Heart left ventricle (tissue), 13 donors: ENCODE measurements around the gene STRIP1.

ENCODE experiments used
- POLR2A ChIP-seq, 2 donors: fragments of 450-650 bp; IDR thresholded peaks; one replicate each; pipeline ENCODE4 v1.6.1; 2017; ENCODE audit warnings: antibody characterized with exemption in 2 of 2, mild to moderate bottlenecking in 2 of 2, moderate library complexity in 2 of 2
- TF ChIP-seq, protein P1 (sequence below), 12 donors: fragments of 200-600 bp; sonication (generic) in 4 of 12; IDR thresholded peaks; one replicate each; pipeline versions ENCODE4 v1.5.0 to v1.8.0; 2018 to 2022; ENCODE audit warnings: antibody characterized with exemption in 12 of 12, mild to moderate bottlenecking in 5 of 12
- donor health status: ischemic (EF 13 %, LVEDD 7.1; RV severe dilation, severe dysfunction).
- donor health status: DM: no; HTN: yes; CAD: no.
- donor health status: DM: no; HTN: no; CAD: no.
- donor health status: ischemic (EF 25% LVEDD 6.9; RV normal size, moderate dysfunction).
- donor health status: ischemic (EF 25% LVEDD 5.7; RV mildly dilated, moderate dysfunction).
- donor health status: ischemic (EF 35%, LVEDD 5.7; RV mildly dilated, moderate dysfunction).
- donor health status: nonischemic (EF 11% LVEDD 7.7; RV severe dilation, severe dysfunction).
- donor health status: DM: yes; HTN: yes; CAD: no.
- donor health status: PGD.
- donor health status: ischemic (EF 29% LVEDD 5.4; RV normal size, mild dysfunction).
- donor health status: nonischemic (EF 23%, LVEDD 6.1; RV moderate dilation, normal function).

GRCh38 chr1:110083061-110083865 is 48.8 kb downstream of the STRIP1 start:
- TF ChIP-seq, protein P1, sequence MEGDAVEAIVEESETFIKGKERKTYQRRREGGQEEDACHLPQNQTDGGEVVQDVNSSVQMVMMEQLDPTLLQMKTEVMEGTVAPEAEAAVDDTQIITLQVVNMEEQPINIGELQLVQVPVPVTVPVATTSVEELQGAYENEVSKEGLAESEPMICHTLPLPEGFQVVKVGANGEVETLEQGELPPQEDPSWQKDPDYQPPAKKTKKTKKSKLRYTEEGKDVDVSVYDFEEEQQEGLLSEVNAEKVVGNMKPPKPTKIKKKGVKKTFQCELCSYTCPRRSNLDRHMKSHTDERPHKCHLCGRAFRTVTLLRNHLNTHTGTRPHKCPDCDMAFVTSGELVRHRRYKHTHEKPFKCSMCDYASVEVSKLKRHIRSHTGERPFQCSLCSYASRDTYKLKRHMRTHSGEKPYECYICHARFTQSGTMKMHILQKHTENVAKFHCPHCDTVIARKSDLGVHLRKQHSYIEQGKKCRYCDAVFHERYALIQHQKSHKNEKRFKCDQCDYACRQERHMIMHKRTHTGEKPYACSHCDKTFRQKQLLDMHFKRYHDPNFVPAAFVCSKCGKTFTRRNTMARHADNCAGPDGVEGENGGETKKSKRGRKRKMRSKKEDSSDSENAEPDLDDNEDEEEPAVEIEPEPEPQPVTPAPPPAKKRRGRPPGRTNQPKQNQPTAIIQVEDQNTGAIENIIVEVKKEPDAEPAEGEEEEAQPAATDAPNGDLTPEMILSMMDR (IDR thresholded peaks at IDR 0.05) = no peak
- no peak for TF ChIP-seq POLR2A (IDR thresholded peaks at IDR 0.05)
